Gastrocnemius medialis (tissue), 4 donors: Measurements from ENCODE around the gene EPM2A. TPM values are rescaled to one million over a fixed set of nuclear protein-coding genes. Genes with fewer than 3 reads are reported as not detected.

Experiments
- ATAC-seq, 2 donors: fragments of 150-250 bp; one replicate each; pipeline ENCODE4 v1.9.1; 2016
- DNase-seq, 2 donors: peaks; one replicate each; pipeline ENCODE4 v3.0.0-alpha.2; 2019
- H3K27ac ChIP-seq, 4 donors: fragments of 200-600 bp; sonication (generic); 1 replicate in 1 of 4; 2 replicates in 3 of 4; pipeline ENCODE4 v1.5.1; 2016 to 2018; ENCODE audit warnings: mild to moderate bottlenecking in 2 of 4, moderate library complexity in 1 of 4
- H3K27me3 ChIP-seq, 3 donors: fragments of 200-600 bp; sonication (generic) in 2 of 3; 1 replicate in 1 of 3; 2 replicates in 2 of 3; pipeline versions ENCODE4 v1.5.1 to v1.6.0; 2016 to 2019; ENCODE audit warnings: mild to moderate bottlenecking in 1 of 3, moderate library complexity in 1 of 3
- H3K36me3 ChIP-seq, 2 donors: fragments of 200-600 bp; sonication (generic) in 1 of 2; one replicate each; pipeline ENCODE4 v1.5.1; 2017 to 2018
- H3K4me1 ChIP-seq, 2 donors: fragments of 200-600 bp; sonication (generic) in 1 of 2; one replicate each; pipeline ENCODE4 v1.5.1; 2016 to 2017; ENCODE audit warnings: mild to moderate bottlenecking in 2 of 2
- H3K4me3 ChIP-seq, 4 donors: fragments of 200-600 bp; sonication (generic) in 3 of 4; 1 replicate in 1 of 4; 2 replicates in 3 of 4; pipeline ENCODE4 v1.5.1; 2016 to 2019; ENCODE audit warnings: mild to moderate bottlenecking in 2 of 4
- H3K9me3 ChIP-seq, 3 donors: fragments of 200-600 bp; sonication (generic) in 2 of 3; 1 replicate in 1 of 3; 2 replicates in 2 of 3; pipeline ENCODE4 v1.5.1; 2016 to 2019
- CTCF ChIP-seq, 5 experiments: fragments of 450-650 bp in 3 of 5; fragments of 200-600 bp in 2 of 5; sonication (generic) in 2 of 5; IDR thresholded peaks in 4 of 5; conservative IDR thresholded peaks in 1 of 5; 1 replicate in 4 of 5; 2 replicates in 1 of 5; pipeline ENCODE4 v1.5.1; 2016 to 2019; ENCODE audit warnings: antibody characterized with exemption in 5 of 5, mild to moderate bottlenecking in 3 of 5, moderate library complexity in 3 of 5
- POLR2A ChIP-seq, 2 donors: fragments of 450-650 bp; IDR thresholded peaks; one replicate each; pipeline ENCODE4 v1.6.1; 2017; ENCODE audit warnings: antibody characterized with exemption in 2 of 2, mild to moderate bottlenecking in 2 of 2, moderate library complexity in 2 of 2
- in situ Hi-C, 4 donors: fragments of 200-750 bp; cut with MboI; loops; one replicate each; pipeline versions ENCODE4 v1.15.0 to v1.8.0; 2017; ENCODE audit warnings: low sequenced_read_pairs in 4 of 4
- intact Hi-C: fragments of 100-400 bp; cut with DNase I; formaldehyde crosslinking; loops from one replicate; pipeline ENCODE4 v1.15.1; 2023; ENCODE audit warnings: low total_unique reads
- total RNA-seq, 4 donors: library from RNA; depleted of rRNA; stranded (reverse); fragments of >200 nt; gene quantifications; one replicate each; pipeline versions ENCODE4 v1.1.0 to v1.2.3, GENCODE V29; 2016

Gene EPM2A
- total RNA-seq, 4 donors from 2014 or later = 51.9 to 100.0 (median 68.2) TPM

DNA sequence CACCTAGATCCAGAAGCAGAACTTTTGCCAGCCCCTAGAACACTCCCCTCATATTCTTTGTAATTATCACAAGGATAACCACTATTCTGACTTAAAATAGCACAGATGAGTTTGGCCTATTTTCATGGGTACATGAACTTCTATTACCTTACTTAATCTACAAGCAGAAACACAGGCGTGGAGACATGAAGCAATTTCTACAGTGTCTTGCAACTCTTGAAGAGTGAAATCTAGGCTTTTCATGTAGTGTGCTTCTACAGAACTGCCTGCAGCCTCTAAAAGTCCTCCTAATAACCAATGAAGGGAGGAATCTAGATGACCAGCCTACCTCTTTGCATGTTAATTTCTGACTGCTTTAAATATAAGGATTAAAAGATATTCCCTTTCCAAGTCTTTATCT, 82.7 kb downstream of the EPM2A start:
- H3K4me3 ChIP-seq = no peak overlapping the region
- intact Hi-C loops (no loop called here), in situ Hi-C loops (no loop called here)
- no peaks in the 10 kb centered on the region for H3K9me3 ChIP-seq
- H3K27ac ChIP-seq = no peak overlapping the region
- TF ChIP-seq CTCF (IDR thresholded peaks at IDR 0.05 in 4 of 5, conservative IDR thresholded peaks at IDR 0.05 in 1 of 5) (no peak), POLR2A (IDR thresholded peaks at IDR 0.05) (no peak)
- ATAC-seq (no peak), DNase-seq (no peak)
- H3K27me3 ChIP-seq = no peaks in the 10 kb centered on the region
- no peaks in the 10 kb centered on the region for H3K4me1 ChIP-seq
- no peaks in the 10 kb centered on the region for H3K36me3 ChIP-seq

DNA sequence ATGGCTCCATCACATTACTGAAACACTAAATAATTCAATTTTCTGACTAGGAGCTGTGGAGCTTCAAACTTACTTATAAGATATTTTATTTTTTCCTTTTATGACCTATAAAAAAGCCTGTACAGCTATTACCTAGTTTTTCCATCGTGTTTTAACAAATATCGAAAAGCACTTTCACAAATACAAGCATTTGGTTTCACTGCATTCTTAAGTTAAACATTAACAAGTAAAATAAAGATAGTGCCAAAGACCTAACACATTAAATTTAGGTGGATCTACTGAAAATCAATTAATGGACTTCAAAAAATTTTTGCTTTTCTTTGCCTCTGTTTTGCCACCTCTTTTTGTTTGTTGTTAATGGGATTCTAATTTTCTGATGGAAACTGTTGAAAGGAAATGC, 83.3 kb downstream of the EPM2A start:
- Histone ChIP-seq H3K27ac (no peak overlapping the region), H3K36me3 (no peaks in the 10 kb centered on the region), H3K4me3 (no peak overlapping the region), H3K4me1 (no peaks in the 10 kb centered on the region), H3K27me3 (no peaks in the 10 kb centered on the region), H3K9me3 (no peaks in the 10 kb centered on the region)
- DNase-seq (no peak), ATAC-seq (no peak)
- intact Hi-C loops (no loop called here), in situ Hi-C loops (no loop called here)
- no peak for TF ChIP-seq CTCF (IDR thresholded peaks at IDR 0.05 in 4 of 5, conservative IDR thresholded peaks at IDR 0.05 in 1 of 5)
- TF ChIP-seq POLR2A (IDR thresholded peaks at IDR 0.05) = no peak

DNA sequence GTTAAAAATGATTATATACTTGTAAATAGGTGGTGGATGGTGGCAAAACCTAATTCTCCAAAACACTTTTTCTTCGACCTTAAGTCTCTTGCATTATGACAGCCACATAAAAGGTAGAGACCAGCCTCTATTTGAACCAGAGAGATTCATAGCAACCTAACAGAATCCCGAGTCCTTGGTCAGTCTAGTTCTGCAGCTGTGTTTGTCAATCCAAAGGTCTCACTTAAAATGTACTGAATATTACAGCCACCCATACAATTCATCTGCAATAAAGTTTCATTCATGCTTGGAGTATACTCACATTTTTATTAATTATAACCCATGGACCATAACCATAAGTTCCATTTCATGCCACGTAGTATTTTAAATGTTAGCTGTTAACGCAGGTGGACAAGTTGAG, 87.2 kb downstream of the EPM2A start:
- no peaks in the 10 kb centered on the region for H3K4me1 ChIP-seq
- no peak overlapping the region for H3K27ac ChIP-seq
- no peak for ATAC-seq
- DNase-seq = no peak
- H3K27me3 ChIP-seq = no peaks in the 10 kb centered on the region
- intact Hi-C loops (no loop called here), in situ Hi-C loops (loop anchor here in 1 of 4 donors (25.0 kb wide), 1 partner anchor 1061 kb away; no protein-coding TSS in a partner anchor)
- H3K9me3 ChIP-seq = no peaks in the 10 kb centered on the region
- no peak overlapping the region for H3K4me3 ChIP-seq
- TF ChIP-seq POLR2A (IDR thresholded peaks at IDR 0.05) = no peak
- TF ChIP-seq CTCF (IDR thresholded peaks at IDR 0.05 in 4 of 5, conservative IDR thresholded peaks at IDR 0.05 in 1 of 5) = no peak
- H3K36me3 ChIP-seq = no peaks in the 10 kb centered on the region

GRCh38 chr6:145647602-145648001, 87.7 kb downstream of the EPM2A start:
- Histone ChIP-seq H3K9me3 (no peaks in the 10 kb centered on the region), H3K4me3 (no peak overlapping the region)
- intact Hi-C loops = no loop called here

More at GRCh38 chr6:145647602-145648001, 87.7 kb downstream of the EPM2A start:
- no peak for ATAC-seq
- no peak for TF ChIP-seq POLR2A (IDR thresholded peaks at IDR 0.05)
- no peak for TF ChIP-seq CTCF (IDR thresholded peaks at IDR 0.05 in 4 of 5, conservative IDR thresholded peaks at IDR 0.05 in 1 of 5)
- Histone ChIP-seq H3K27ac (no peak overlapping the region), H3K4me1 (no peaks in the 10 kb centered on the region), H3K36me3 (no peaks in the 10 kb centered on the region), H3K27me3 (no peaks in the 10 kb centered on the region)
- DNase-seq = no peak
- in situ Hi-C loops = loop anchor here in 1 of 4 donors (25.0 kb wide), 1 partner anchor 1060 kb away; no protein-coding TSS in a partner anchor
